ENCODE results near the gene RNPS1.

RNPS1 gene

DNA sequence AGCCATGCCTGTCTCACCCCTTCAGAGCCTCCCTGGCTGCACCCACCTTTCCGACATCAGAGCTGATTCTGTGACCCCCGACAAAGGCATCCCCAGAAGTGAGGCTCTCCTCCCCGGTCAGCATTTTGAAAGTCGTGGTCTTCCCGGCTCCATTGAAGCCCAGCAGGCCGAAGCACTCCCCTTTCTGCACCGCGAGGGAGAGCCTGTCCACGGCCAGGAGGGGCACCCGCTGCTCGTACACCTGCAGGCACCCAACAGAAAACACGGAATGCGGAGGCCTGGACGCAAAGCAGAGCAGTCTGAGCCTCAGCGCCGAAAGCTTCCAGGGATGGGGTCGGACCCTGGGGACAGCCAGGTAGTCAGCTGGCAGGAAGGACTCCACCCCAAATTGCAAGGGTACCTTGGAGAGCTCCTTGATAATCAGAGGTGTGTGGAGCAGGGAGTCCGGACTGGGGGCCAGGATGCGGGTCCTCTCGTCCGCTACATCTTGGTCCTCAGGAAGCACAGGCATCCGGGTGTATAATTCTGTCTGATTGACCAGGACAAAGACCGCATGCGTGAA, 13.1 kb upstream of the RNPS1 start:
- no peak overlapping the region for H3K27ac ChIP-seq
- TF ChIP-seq, protein P1, sequence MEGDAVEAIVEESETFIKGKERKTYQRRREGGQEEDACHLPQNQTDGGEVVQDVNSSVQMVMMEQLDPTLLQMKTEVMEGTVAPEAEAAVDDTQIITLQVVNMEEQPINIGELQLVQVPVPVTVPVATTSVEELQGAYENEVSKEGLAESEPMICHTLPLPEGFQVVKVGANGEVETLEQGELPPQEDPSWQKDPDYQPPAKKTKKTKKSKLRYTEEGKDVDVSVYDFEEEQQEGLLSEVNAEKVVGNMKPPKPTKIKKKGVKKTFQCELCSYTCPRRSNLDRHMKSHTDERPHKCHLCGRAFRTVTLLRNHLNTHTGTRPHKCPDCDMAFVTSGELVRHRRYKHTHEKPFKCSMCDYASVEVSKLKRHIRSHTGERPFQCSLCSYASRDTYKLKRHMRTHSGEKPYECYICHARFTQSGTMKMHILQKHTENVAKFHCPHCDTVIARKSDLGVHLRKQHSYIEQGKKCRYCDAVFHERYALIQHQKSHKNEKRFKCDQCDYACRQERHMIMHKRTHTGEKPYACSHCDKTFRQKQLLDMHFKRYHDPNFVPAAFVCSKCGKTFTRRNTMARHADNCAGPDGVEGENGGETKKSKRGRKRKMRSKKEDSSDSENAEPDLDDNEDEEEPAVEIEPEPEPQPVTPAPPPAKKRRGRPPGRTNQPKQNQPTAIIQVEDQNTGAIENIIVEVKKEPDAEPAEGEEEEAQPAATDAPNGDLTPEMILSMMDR (conservative IDR thresholded peaks at IDR 0.05): no peak

DNA sequence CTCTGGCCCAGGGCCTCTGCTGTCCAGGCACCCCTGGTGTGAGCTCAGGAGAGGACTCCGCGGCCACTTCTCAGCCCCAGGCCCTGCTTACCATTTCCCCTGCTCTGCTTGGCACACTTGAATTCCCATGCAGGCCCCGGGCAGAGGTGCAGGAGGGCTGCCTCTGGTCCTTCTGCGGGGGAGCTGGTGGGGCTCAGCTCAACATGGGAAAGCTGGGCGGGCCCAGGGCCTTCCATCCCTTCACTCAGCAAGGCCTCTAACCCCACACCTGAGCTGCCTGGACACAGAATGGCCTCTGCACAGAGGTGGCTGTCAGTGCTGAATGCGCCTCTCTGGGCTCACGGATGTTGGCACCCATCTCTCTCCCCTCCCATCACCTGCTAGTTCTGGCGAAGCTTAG, 12.5 kb upstream of the RNPS1 start:
- H3K27ac ChIP-seq: no peak overlapping the region
- TF ChIP-seq, protein P1 (conservative IDR thresholded peaks at IDR 0.05): no peak

DNA sequence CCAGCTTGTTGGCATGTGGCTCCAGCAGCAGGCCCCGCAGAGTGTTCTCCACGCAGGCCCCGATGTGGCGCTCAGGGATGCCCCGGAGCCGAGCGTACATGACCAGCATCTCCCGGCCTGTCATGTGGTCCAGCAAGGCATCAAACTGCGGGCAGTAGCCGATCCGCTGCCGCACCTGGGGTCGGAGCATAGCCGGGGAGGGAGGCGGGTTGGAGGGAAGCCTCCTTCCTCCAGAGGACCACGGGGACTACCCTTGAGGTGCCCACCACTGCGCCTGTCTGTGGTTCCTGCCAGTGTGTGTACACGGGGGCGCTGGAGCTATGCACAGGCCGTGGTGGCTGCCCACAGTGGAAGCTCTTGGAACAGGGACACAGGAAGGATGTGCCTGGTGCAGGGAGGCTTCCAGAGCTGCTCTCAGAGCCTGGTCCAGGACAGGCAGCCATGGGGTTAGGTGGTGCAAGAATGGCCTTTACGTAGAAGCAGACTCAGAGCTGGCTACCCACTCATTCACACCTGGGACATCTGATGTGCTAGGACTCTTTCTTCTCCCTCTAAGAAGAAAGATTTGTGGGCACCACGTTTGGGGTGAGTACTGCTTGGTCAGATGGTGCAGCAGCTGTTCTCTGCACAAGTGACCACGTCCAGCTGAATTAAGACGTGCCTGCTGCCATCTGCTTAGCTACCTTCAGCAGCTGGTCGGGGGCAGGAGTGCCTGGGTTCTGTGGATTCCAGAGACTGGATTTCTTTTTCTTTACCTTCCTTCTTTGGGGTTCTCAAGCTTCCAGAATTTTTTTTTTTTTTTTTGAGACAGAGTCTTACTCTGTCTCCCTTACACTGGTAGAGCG, 11.3 kb upstream of the RNPS1 start:
- no peak overlapping the region for H3K27ac ChIP-seq
- TF ChIP-seq, protein P1 (conservative IDR thresholded peaks at IDR 0.05): no peak

DNA sequence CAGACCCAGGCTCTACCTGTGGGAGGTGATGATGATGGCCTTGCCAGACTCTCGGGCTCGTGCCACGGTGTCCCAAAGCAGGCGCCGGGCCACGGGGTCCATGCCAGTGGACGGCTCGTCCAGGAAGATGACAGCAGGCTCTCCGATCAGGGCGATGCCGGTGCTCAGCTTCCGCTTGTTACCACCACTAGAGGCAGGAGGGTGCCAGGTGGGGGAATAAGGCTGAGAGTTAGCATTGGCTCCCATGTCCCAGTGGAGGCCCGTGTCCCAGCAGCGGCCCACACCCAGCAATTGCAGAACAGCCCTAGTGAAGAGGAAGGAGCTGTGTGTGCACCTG, 10.3 kb upstream of the RNPS1 start:
- TF ChIP-seq, protein P1 (conservative IDR thresholded peaks at IDR 0.05): no peak
- H3K27ac ChIP-seq: no peak overlapping the region

DNA sequence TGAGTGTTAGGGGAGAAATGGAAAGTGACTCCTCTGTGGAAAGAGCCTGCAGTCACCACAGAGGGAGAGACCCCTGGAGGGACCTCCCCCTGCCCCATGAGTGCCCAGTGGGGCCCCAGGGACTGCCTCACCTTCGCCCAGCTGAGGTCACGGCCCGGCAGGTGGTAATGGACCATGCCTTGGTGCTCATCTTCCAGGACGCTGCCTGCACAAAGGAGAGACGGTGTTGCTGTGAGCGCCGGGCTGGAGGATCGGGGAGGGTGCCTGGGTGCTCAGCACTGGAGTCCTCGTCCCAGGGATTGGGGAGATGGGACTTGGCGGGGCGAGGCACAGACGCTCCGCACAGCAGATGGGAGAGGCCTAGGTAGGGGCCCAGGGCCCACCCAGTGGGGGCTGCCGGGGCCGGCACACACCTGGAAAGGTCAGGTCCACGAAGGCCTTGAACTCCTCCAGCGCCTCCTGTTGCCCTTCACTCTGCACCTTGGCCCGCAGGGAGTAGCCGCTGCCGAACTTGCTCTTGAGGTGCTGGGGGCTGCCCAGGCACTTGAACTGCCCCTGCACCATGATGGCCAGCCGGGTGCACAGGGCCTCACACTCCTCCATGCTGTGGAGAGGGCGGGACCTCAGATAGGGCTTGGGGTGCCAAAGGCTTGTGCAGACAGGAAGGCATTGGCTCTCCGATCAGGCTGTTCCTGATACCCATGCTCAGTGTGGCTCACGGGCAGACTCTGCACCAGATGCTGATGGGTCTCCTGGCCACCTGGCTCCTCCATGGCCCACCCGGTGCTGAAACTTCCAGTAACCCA, 9.7 kb upstream of the RNPS1 start:
- TF ChIP-seq, protein P1 (conservative IDR thresholded peaks at IDR 0.05): no peak
- H3K27ac ChIP-seq: no peak overlapping the region

DNA sequence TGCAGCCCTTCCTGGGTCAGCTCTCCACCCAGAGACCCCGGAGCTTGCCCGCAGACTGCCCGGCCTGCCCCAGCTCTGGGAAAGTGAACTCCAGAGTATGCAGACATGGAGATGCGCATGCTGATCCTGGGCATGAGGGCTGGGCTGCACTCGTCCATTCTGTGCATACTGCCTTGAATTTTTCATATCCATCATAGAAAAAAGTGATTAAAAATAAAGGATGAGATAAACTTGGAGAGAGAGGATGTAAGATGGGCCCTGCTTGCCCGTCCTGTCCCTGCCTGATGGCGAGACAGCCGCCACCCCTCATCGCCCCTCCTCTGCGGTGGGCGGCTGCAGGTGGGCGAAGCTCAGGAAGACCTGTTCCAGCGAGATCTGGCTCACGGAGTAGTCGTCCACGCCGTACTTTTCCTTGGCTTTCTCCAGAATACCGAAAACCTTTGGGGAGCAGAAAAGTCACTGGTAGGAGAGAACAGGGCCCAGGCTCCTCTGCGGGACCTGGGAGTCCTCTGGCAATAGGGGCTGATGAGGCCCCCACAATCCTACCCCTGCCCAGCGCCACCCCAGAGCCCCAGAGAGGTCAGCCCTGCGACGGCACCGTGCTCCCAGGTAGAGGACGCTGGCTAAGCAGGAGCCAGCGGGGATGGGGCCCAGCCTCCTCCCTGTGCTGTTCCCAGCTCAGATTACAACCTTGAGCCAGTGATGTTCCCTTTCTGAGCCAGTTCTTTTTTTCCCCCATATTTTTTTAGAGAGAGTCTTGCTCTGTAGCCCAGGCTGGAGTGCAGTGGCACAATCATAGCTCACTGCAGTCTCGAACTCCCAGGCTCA, 8.7 kb upstream of the RNPS1 start:
- TF ChIP-seq, protein P1 (conservative IDR thresholded peaks at IDR 0.05): no peak
- no peak overlapping the region for H3K27ac ChIP-seq

All from VCaP (cell line).